ENCODE measurements around the gene ZBTB7C. TPM values are rescaled to one million over a fixed set of nuclear protein-coding genes. Genes with fewer than 3 reads are reported as not detected.

ZBTB7C gene
- total RNA-seq, 2 donors from 2014 or later: 0.04 to 0.40 TPM

- no peaks in the 10 kb centered on the region for H3K36me3 Mint-ChIP-seq (ENCODE audit: low read depth)
- H3K27ac Mint-ChIP-seq: no peak overlapping the region
- no peak for ATAC-seq (replicated peaks)
- no peaks in the 10 kb centered on the region for H3K4me1 Mint-ChIP-seq
- H3K4me3 Mint-ChIP-seq: no peak overlapping the region
- peaks cover 3% of the 10 kb centered on the region for H3K27me3 Mint-ChIP-seq
- H3K9me3 Mint-ChIP-seq: no peaks in the 10 kb centered on the region
Observed at GRCh38 chr18:48340560-48340959, 68.6 kb downstream of the ZBTB7C start.

GRCh38 chr18:48339692-48340091 lies 69.5 kb downstream of the ZBTB7C start:
- Mint-ChIP-seq H3K36me3 (ENCODE audit: low read depth) (no peaks in the 10 kb centered on the region), H3K4me3 (no peak overlapping the region), H3K9me3 (no peaks in the 10 kb centered on the region), H3K27me3 (peaks cover 3% of the 10 kb centered on the region), H3K27ac (no peak overlapping the region), H3K4me1 (no peaks in the 10 kb centered on the region)
- no peak for ATAC-seq (replicated peaks)

- Mint-ChIP-seq H3K27ac (no peak overlapping the region), H3K4me3 (no peak overlapping the region), H3K4me1 (no peaks in the 10 kb centered on the region), H3K36me3 (ENCODE audit: low read depth) (no peaks in the 10 kb centered on the region), H3K27me3 (no peaks in the 10 kb centered on the region), H3K9me3 (no peaks in the 10 kb centered on the region)
- no peak for ATAC-seq (replicated peaks)
Observed at GRCh38 chr18:48338915-48339314, 70.3 kb downstream of the ZBTB7C start.

GRCh38 chr18:48337053-48337452 lies 72.1 kb downstream of the ZBTB7C start:
- Mint-ChIP-seq H3K4me3 (no peak overlapping the region), H3K9me3 (no peaks in the 10 kb centered on the region), H3K4me1 (no peaks in the 10 kb centered on the region), H3K27ac (no peak overlapping the region), H3K36me3 (ENCODE audit: low read depth) (no peaks in the 10 kb centered on the region), H3K27me3 (no peaks in the 10 kb centered on the region)
- no peak for ATAC-seq (replicated peaks)

- no peaks in the 10 kb centered on the region for H3K9me3 Mint-ChIP-seq
- no peaks in the 10 kb centered on the region for H3K4me1 Mint-ChIP-seq
- ATAC-seq (replicated peaks): no peak
- H3K27ac Mint-ChIP-seq: no peak overlapping the region
- H3K36me3 Mint-ChIP-seq (ENCODE audit: low read depth): no peaks in the 10 kb centered on the region
- H3K27me3 Mint-ChIP-seq: no peaks in the 10 kb centered on the region
- no peak overlapping the region for H3K4me3 Mint-ChIP-seq
Observed at GRCh38 chr18:48336332-48336731, 72.9 kb downstream of the ZBTB7C start.

- Mint-ChIP-seq H3K27me3 (no peaks in the 10 kb centered on the region), H3K36me3 (ENCODE audit: low read depth) (no peaks in the 10 kb centered on the region), H3K4me3 (no peak overlapping the region), H3K27ac (no peak overlapping the region), H3K9me3 (no peaks in the 10 kb centered on the region), H3K4me1 (no peaks in the 10 kb centered on the region)
- ATAC-seq (replicated peaks): no peak
Observed at GRCh38 chr18:48335829-48336228, 73.4 kb downstream of the ZBTB7C start.

- Mint-ChIP-seq H3K36me3 (ENCODE audit: low read depth) (no peaks in the 10 kb centered on the region), H3K4me3 (no peak overlapping the region), H3K27ac (no peak overlapping the region), H3K9me3 (no peaks in the 10 kb centered on the region), H3K4me1 (no peaks in the 10 kb centered on the region), H3K27me3 (peaks cover 4% of the 10 kb centered on the region)
- no peak for ATAC-seq (replicated peaks)
Observed at GRCh38 chr18:48334845-48335244, 74.3 kb downstream of the ZBTB7C start.

GRCh38 chr18:48333563-48333962 lies 75.6 kb downstream of the ZBTB7C start:
- Mint-ChIP-seq H3K9me3 (no peaks in the 10 kb centered on the region), H3K4me3 (no peak overlapping the region), H3K4me1 (no peaks in the 10 kb centered on the region), H3K27ac (no peak overlapping the region), H3K27me3 (peaks cover 4% of the 10 kb centered on the region), H3K36me3 (ENCODE audit: low read depth) (no peaks in the 10 kb centered on the region)
- no peak for ATAC-seq (replicated peaks)

- Mint-ChIP-seq H3K9me3 (no peaks in the 10 kb centered on the region), H3K27me3 (peaks cover 4% of the 10 kb centered on the region), H3K4me1 (no peaks in the 10 kb centered on the region), H3K36me3 (ENCODE audit: low read depth) (no peaks in the 10 kb centered on the region), H3K4me3 (no peak overlapping the region), H3K27ac (peak overlapping the region; percentile 58)
- ATAC-seq (replicated peaks): peak; percentile 83
Observed at GRCh38 chr18:48330016-48330991, 78.9 kb downstream of the ZBTB7C start.

GRCh38 chr18:48328473-48329210 lies 80.5 kb downstream of the ZBTB7C start:
- H3K27ac Mint-ChIP-seq: no peak overlapping the region
- no peaks in the 10 kb centered on the region for H3K36me3 Mint-ChIP-seq (ENCODE audit: low read depth)
- peaks cover 7% of the 10 kb centered on the region for H3K27me3 Mint-ChIP-seq
- no peaks in the 10 kb centered on the region for H3K4me1 Mint-ChIP-seq
- ATAC-seq (replicated peaks): no peak
- no peak overlapping the region for H3K4me3 Mint-ChIP-seq
- H3K9me3 Mint-ChIP-seq: no peaks in the 10 kb centered on the region

- Mint-ChIP-seq H3K4me3 (no peak overlapping the region), H3K4me1 (no peaks in the 10 kb centered on the region), H3K27ac (no peak overlapping the region), H3K27me3 (peaks cover 7% of the 10 kb centered on the region), H3K9me3 (no peaks in the 10 kb centered on the region), H3K36me3 (ENCODE audit: low read depth) (no peaks in the 10 kb centered on the region)
- no peak for ATAC-seq (replicated peaks)
Observed at GRCh38 chr18:48326901-48327675, 82.1 kb downstream of the ZBTB7C start.

- Mint-ChIP-seq H3K4me3 (no peak overlapping the region), H3K4me1 (no peaks in the 10 kb centered on the region), H3K36me3 (ENCODE audit: low read depth) (no peaks in the 10 kb centered on the region), H3K27me3 (peaks cover 3% of the 10 kb centered on the region), H3K9me3 (no peaks in the 10 kb centered on the region), H3K27ac (no peak overlapping the region)
- ATAC-seq (replicated peaks): no peak
Observed at GRCh38 chr18:48325115-48325665, 84.0 kb downstream of the ZBTB7C start.

- Mint-ChIP-seq H3K4me1 (no peaks in the 10 kb centered on the region), H3K27ac (no peak overlapping the region), H3K36me3 (ENCODE audit: low read depth) (no peaks in the 10 kb centered on the region), H3K27me3 (peaks cover 6% of the 10 kb centered on the region), H3K9me3 (no peaks in the 10 kb centered on the region), H3K4me3 (no peak overlapping the region)
- ATAC-seq (replicated peaks): no peak
Observed at GRCh38 chr18:48324651-48325050, 84.5 kb downstream of the ZBTB7C start.

- Mint-ChIP-seq H3K9me3 (no peaks in the 10 kb centered on the region), H3K27me3 (peaks cover 12% of the 10 kb centered on the region)
- ATAC-seq (replicated peaks): no peak
Observed at GRCh38 chr18:48323151-48323550, 86.0 kb downstream of the ZBTB7C start.

More at GRCh38 chr18:48323151-48323550, 86.0 kb downstream of the ZBTB7C start:
- Mint-ChIP-seq H3K4me3 (no peak overlapping the region), H3K4me1 (no peaks in the 10 kb centered on the region), H3K27ac (no peak overlapping the region), H3K36me3 (ENCODE audit: low read depth) (no peaks in the 10 kb centered on the region)
